H4 (cell line): ENCODE measurements around the gene SET. TPM values are rescaled to one million over a fixed set of nuclear protein-coding genes. Genes with fewer than 3 reads are reported as not detected.
A peak's percentile ranks its signal among the peaks of the same experiment; 100 is the strongest.

Source experiments
- DNase-seq: peaks from one replicate; pipeline ENCODE4 v3.0.0-alpha.2; 2015; ENCODE audit warnings: low spot score
- total RNA-seq: library from RNA; depleted of rRNA; stranded (reverse); fragments of >200 nt; shearing (Covaris generic); gene quantifications from 2 replicates; pipeline ENCODE4 v1.2.3, GENCODE V29; 2014; rRNA removed

The SET gene
- 568 and 655 TPM in 2 replicates for total RNA-seq

DNA sequence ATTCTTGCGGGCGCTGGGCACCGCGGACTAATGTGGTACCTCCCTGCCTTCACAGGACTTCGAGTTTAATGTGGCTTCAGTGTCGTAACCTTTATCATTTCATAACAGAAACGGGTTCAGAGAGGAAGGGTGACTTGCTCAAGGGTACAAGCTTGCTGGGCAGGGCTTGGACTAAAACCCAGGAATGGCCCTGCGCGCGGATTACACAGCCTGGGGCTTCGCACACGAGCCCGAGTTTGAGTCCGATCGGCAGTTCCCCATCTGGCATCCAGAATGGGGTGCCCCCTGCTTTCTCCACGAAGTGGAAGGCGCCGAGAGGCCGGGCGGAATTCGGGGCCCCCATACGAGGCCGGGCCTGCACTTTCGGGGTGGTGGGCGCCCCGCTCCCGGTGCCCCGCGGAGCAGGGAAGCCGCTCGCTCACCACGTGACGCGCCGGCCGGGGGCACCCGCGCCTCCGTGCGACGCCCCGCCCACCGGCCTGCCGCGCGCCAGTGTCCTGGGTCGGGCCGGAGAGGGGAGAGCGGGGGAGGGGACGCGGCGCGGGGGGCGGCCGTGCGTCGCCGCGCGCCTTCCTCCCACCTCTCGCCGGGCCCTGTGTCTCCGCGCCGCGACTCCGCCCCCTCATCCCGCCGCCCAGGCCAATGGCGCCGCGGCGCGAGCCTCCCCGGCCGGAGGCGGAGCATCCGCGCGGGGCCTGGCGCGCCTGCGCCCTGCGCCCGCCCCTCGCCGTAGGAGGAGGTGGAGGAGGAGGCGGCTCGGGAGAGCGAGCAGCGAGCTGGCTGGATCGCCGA is at the start of gene SET:
Gene SET, plus strand, starts transcription at position 722 of the 792 bp plus-strand sequence. CDS start 361 bp downstream, outside the sequence.
- DNase-seq, result peak; percentile 89

DNA sequence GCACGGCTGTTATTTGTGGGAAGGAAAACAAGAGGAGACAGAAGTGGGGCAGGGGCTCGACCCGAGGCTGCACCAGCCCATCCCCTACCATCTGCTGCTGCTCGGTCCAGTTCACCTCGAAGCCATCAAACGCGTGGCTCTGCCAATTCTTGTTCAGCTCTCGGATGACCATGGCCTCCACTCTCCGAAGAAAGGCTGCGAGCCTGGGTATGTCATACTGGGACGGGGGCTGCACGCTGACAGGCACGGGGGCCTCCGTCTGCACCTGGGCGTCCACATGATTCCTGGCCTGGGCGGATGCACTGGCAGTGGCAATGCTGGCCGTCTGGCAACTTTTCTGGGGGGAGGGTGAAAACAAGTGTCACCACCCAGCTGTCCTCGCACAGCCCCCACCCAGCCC is 48.4 kb upstream of the SET start:
- no peak for DNase-seq

GRCh38 chr9:128642675-128643245 is 46.3 kb upstream of the SET start:
- DNase-seq, result no peak

DNA sequence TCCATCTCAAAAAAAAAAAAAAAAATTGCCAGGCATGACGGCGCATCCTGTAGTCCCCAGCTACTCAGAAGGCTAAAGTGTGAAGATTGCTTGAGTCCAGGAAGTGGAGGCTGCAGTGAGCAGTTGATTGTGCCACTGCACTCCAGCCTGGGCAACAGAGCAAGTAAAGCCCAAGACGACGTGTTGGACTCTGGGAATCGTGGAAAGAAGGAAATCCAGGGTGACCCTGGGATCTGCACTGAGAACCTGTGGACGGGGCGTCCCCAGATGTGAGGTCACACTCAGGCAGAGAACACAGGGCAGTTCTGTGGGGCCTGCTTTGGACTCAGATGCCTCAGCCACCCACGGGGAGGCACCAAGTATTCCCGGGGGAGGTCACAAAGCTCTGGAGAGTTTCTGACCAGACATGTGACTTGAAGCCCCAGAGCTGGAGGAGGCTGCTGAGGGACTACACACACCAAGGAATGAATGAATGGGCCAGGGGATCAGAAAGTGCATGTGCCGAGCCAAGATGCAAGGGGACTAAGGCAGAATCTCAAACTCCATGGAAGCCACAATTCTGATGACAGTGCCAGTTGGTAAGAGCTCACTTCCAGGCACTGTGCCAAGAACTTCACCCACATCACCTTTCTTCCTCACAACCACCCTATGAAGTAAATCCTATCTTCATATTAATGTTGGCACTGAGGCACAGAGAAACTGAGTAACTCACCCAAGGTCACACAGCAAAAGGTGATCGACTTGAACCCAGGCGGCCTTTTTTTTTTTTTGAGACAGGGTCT is 45.3 kb upstream of the SET start:
- no peak for DNase-seq

GRCh38 chr9:128648206-128648605 is 40.8 kb upstream of the SET start:
- peak; percentile 8 for DNase-seq

- DNase-seq, result no peak
These were observed 37.2 kb upstream of the SET start for GRCh38 chr9:128651798-128652197.

DNA sequence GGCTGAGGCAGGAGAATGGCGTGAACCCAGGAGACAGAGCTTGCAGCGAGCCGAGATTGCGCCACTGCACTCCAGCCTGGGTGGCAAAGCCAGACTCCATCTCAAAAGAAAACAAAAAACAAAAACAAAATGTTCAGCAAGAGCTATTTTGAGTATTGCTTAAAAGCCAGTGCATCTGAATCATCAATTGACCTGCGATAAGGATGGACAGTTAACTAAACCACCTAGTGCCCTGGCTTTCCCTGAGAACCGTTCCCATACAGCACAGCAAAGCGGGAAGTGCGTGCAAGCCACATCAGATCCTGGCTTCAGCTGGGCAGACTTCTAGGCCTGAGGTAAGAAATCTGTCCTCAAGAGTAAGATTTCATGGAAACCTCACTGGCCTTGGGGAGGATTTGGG is 35.1 kb upstream of the SET start:
- no peak for DNase-seq

DNA sequence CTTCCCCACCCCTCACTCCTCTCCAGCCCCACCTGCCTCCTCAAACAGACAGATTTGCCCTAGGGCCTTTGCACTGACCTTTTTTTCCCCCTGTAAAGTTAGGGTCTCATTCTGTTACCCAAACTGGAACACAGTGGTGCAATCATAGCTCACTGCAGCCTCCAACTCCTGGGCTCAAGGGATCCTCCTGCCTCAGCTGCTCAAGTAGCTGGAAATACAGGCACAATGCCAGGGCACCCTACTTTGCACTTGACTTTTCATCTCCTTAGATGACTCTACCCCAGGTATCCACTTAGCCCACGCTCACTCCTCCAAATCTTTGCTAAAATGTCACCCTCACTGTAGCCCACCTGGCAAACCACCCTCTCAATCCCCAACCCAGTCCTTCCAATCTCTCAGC is 34.5 kb upstream of the SET start:
- no peak for DNase-seq

- peak; percentile 87 for DNase-seq
These were observed 32.3 kb upstream of the SET start, which contains the start of gene DYNC2I2 for GRCh38 chr9:128656416-128657343. TSS of gene DYNC2I2 (minus strand) at chr9:128656847. CDS start at chr9:128656726, 121 bp downstream.

GRCh38 chr9:128657344-128657704 is 31.7 kb upstream of the SET start:
- no peak for DNase-seq

- DNase-seq, result no peak
These were observed 31.2 kb upstream of the SET start for GRCh38 chr9:128657796-128658195.

GRCh38 chr9:128666481-128666941 is 22.5 kb upstream of the SET start:
- peak; percentile 52 for DNase-seq

GRCh38 chr9:128669786-128670185 is 19.2 kb upstream of the SET start:
- DNase-seq, result no peak

GRCh38 chr9:128675382-128675781 is 13.6 kb upstream of the SET start:
- DNase-seq, result no peak

DNA sequence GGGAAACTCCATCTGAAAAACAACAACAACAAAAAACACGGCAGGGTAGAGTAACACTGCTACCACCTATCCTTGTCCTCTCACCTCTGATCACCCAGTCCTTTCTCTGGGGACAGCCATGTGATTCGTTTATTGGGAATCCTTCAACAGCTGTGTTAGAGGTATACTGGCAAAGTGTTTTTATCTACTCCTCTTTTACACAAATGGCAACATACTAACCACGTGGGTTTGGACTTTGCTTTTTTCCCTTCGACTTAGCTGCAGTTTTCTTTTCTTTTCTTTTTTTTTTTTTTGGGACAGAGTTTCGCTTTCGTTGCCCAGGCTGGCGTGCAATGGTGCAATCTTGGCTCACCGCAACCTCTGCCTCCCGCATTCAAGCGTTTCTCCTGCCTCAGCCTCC is 11.2 kb upstream of the SET start:
- no peak for DNase-seq

- no peak for DNase-seq
These were observed 5.5 kb upstream of the SET start for GRCh38 chr9:128683340-128684064.

DNA sequence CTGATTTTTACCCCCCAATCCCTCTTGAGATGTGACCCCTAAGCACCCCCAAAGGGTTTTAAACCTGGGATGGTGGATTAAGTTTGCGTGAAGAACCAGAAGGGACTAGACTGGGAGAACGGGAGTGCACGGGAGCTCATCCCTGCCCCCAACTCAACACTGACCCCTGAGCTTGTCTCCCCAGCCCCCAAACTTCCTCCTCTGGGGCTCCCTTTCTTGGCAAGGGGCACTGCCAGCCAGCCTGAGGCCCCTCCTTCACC is 5.0 kb upstream of the SET start:
- no peak for DNase-seq

DNA sequence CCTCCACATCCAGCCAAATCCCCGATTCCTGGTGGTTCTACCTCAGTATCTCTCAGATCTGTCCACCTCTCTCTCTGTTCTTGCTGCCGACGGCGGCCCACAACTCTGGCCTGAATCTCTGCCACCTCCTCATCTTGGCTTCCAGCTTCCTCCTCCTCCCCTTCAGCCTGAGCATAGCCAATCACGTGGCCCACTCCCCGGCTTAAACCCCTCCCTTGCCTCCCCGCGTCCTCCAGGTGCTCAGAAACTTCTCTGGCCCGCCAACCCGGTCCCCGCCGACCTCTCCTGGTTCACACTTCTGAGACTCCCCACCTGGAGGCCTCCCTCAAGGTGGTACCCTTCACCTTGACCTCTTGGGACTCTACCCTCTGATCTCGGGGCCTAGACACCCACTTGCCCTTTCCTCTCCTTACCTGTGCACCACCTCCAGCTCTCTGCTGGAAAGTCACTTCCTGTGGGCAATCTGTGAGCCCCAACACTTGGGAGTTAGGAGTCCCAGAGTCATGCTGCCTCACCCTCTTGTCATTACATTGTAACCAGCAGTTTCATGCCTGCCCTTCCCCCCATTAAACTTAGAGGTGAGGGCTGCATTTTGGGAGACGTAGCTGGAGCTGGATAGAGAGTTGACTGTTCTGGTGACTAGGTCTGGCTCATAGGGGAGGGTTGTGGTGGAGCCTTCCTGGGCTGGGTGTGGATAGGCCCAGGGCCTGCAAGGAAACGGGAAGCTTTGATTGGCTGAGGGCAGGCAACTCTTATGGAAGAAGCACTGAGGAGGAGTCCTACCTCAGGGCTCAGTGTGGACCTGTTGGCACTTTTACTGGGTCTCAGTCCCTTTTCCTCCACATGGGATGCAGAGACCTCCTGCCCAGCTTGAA is 4.5 kb upstream of the SET start:
- DNase-seq, result no peak

DNA sequence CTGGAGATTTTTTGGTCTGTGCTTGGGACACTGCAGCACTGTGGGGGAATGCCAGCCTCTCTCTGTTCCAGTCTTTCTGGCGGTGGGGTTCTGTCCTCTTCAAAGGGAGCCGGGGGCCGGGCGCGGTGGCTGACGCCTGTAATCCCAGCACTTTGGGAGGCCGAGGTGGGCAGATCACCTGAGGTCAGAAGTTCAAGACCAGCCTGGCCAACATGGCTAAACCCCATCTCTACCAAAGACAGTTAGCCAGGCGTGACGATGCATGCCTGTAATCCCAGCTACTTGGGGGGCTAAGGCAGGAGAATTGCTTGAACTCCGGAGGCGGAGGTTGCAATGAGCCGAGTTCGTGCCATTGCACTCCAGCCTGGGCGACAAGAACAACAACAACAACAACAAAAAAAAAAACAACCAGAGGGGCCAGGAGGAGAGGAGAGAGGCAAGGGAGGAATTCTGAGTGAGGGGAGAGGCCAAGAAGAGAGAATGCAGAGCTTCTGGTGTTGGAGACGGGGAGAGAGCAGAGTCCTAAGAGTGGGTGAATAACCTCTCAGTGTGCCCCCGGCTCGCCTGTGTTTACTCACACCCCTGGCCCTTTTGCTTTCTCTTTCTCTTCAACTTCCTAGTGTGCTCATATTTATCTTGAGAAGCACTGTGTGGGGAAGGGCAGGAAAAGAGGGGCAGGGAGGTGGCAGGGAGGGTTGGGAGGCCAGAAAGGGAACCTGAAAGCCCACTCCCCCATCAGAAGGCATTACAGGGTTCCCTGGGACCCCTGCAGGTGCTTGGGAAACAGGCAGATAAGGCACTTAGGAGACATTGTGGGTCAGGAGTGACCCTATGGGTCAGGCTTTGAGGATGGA is 3.2 kb upstream of the SET start:
- no peak for DNase-seq
